RWPE2 (cell line): ENCODE data around the gene SLC66A2.

Experiments used
- ATAC-seq: fragments of 200-7000 bp; cut with Tn5 transposase; 3 replicates; pipeline ENCODE4 v1.9.1; 2021; ENCODE audit warnings: low read depth
- DNase-seq: peaks from one replicate; pipeline ENCODE4 v3.0.0-alpha.2; 2020; ENCODE audit warnings: low spot score
- H3K27ac ChIP-seq: fragments of 450-650 bp; 2 replicates; pipeline ENCODE4 v1.5.1; 2017; ENCODE audit warnings: mild to moderate bottlenecking; ENCODE audit not compliant: poor library complexity, severe bottlenecking
- H3K27me3 ChIP-seq: fragments of 250-450 bp; sonication (Bioruptor Pico); 2 replicates; pipeline ENCODE4 v1.5.1; 2021; ENCODE audit warnings: mild to moderate bottlenecking, moderate library complexity; ENCODE audit not compliant: insufficient read depth, poor library complexity, severe bottlenecking
- H3K36me3 ChIP-seq: fragments of 250-450 bp; sonication (Bioruptor Pico); 2 replicates; pipeline ENCODE4 v1.5.1; 2020; ENCODE audit warnings: low read depth, mild to moderate bottlenecking, moderate library complexity
- H3K4me1 ChIP-seq: fragments of 250-450 bp; sonication (Bioruptor Pico); 2 replicates; pipeline ENCODE4 v1.5.1; 2021; ENCODE audit warnings: mild to moderate bottlenecking, moderate library complexity; ENCODE audit not compliant: insufficient read depth, poor library complexity, severe bottlenecking
- H3K4me3 ChIP-seq: fragments of 250-450 bp; sonication (Bioruptor Pico); 2 replicates; pipeline ENCODE4 v1.5.1; 2021; ENCODE audit warnings: mild to moderate bottlenecking, moderate library complexity; ENCODE audit not compliant: severe bottlenecking
- H3K9me3 ChIP-seq: fragments of 250-450 bp; sonication (Bioruptor Pico); 2 replicates; pipeline ENCODE4 v1.5.1; 2021; ENCODE audit warnings: mild to moderate bottlenecking, moderate library complexity; ENCODE audit not compliant: severe bottlenecking
- TF ChIP-seq, protein P1 (sequence below): fragments of 450-650 bp; IDR thresholded peaks from one replicate; pipeline ENCODE4 v1.5.1; 2017; ENCODE audit warnings: mild to moderate bottlenecking, moderate library complexity; ENCODE audit not compliant: poor library complexity, severe bottlenecking

Gene SLC66A2

GRCh38 chr18:79874553-79875530 lies 76.6 kb downstream of the SLC66A2 start:
- H3K36me3 ChIP-seq, result no peaks in the 10 kb centered on the region
- TF ChIP-seq, protein P1, sequence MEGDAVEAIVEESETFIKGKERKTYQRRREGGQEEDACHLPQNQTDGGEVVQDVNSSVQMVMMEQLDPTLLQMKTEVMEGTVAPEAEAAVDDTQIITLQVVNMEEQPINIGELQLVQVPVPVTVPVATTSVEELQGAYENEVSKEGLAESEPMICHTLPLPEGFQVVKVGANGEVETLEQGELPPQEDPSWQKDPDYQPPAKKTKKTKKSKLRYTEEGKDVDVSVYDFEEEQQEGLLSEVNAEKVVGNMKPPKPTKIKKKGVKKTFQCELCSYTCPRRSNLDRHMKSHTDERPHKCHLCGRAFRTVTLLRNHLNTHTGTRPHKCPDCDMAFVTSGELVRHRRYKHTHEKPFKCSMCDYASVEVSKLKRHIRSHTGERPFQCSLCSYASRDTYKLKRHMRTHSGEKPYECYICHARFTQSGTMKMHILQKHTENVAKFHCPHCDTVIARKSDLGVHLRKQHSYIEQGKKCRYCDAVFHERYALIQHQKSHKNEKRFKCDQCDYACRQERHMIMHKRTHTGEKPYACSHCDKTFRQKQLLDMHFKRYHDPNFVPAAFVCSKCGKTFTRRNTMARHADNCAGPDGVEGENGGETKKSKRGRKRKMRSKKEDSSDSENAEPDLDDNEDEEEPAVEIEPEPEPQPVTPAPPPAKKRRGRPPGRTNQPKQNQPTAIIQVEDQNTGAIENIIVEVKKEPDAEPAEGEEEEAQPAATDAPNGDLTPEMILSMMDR, result no peak
- no peaks in the 10 kb centered on the region for H3K9me3 ChIP-seq
- H3K4me1 ChIP-seq, result no peaks in the 10 kb centered on the region
- H3K4me3 ChIP-seq, result no peak overlapping the region
- no peak for DNase-seq
- H3K27ac ChIP-seq, result no peak overlapping the region
- ATAC-seq, result no peak
- peaks cover 21% of the 10 kb centered on the region for H3K27me3 ChIP-seq

DNA sequence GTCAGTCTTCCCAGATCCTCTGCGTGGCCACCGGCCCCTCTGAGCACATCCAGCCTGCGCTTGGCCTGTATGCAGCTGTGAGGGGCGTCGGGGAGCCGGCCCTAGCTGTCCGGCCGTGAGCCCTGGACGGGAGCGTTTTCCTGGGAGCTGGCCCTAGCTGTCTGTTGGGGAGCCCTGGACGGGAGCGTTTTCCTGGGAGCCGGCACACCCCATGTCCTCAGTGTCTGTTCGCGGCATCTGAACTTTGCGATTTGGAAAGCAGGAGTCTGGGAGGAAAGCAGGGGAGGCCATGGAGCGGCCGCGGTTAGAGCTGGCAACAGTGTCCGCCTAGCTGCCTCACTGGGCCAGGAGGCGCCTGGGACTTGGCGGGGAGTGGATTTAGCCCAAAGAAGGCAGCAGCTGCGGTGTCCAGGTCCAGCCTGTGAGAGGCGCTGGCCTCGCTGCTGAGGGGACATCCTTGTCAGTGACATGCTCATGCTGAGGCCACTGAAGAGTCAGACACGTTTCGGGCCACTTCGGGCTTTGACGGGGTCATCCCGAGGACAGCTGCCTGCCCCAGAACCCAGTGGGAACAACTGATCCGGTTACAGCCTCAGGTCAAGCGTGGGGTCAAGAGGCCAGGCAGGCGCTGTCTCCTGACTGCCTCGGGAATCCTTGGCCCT lies 77.9 kb downstream of the SLC66A2 start:
- no peak overlapping the region for H3K27ac ChIP-seq
- peaks cover 21% of the 10 kb centered on the region for H3K27me3 ChIP-seq
- no peaks in the 10 kb centered on the region for H3K4me1 ChIP-seq
- ATAC-seq, result no peak
- no peaks in the 10 kb centered on the region for H3K9me3 ChIP-seq
- TF ChIP-seq, protein P1, result no peak
- H3K4me3 ChIP-seq, result no peak overlapping the region
- no peak for DNase-seq
- no peaks in the 10 kb centered on the region for H3K36me3 ChIP-seq

GRCh38 chr18:79872527-79873444 lies 78.7 kb downstream of the SLC66A2 start:
- Histone ChIP-seq H3K27ac (no peak overlapping the region), H3K4me1 (no peaks in the 10 kb centered on the region), H3K9me3 (no peaks in the 10 kb centered on the region), H3K36me3 (no peaks in the 10 kb centered on the region), H3K27me3 (peaks cover 21% of the 10 kb centered on the region), H3K4me3 (no peak overlapping the region)
- DNase-seq (no peak), ATAC-seq (no peak)
- TF ChIP-seq, protein P1, result no peak

GRCh38 chr18:79871481-79872091 lies 79.9 kb downstream of the SLC66A2 start:
- Histone ChIP-seq H3K4me3 (no peak overlapping the region), H3K4me1 (no peaks in the 10 kb centered on the region), H3K27me3 (peaks cover 13% of the 10 kb centered on the region), H3K27ac (no peak overlapping the region), H3K9me3 (no peaks in the 10 kb centered on the region), H3K36me3 (no peaks in the 10 kb centered on the region)
- TF ChIP-seq, protein P1, result no peak
- ATAC-seq (no peak), DNase-seq (no peak)
